SK-N-SH (cell line): ENCODE results near the gene NOD2. TPM values are rescaled to one million over a fixed set of nuclear protein-coding genes. Genes with fewer than 3 reads are reported as not detected.

Experiments used
- CTCF ChIA-PET: fragments of 300-600, 350-600 bp; formaldehyde crosslinking; extraction: SDS; loops from one replicate; lab custom pipeline; 2021; lab: Yijun Ruan, JAX
- POLR2A ChIA-PET: fragments of 350-600 bp; sonication (Branson Sonifier 250); formaldehyde crosslinking; extraction: SDS; loops from one replicate; lab custom pipeline; 2020; ENCODE audit warnings: antibody characterized with exemption, inconsistent platforms; lab: Yijun Ruan, JAX
- DNase-seq: peaks from one replicate; pipeline ENCODE4 v3.0.0; 2012
- H2AFZ ChIP-seq: fragments of 200-600 bp; sonication (generic); 2 replicates; pipeline ENCODE4 v1.8.1; 2016; ENCODE audit warnings: antibody characterized with exemption, mild to moderate bottlenecking, low read depth
- H3F3A ChIP-seq: fragments of 200-600 bp; sonication (generic); replicated peaks from 2 replicates; pipeline ENCODE3; 2016; ENCODE audit warnings: antibody characterized with exemption, mild to moderate bottlenecking; ENCODE audit not compliant: insufficient read depth
- H3K27ac ChIP-seq, 2 experiments: fragments of 200-500 bp in 1 of 2; fragments of 200-600 bp in 1 of 2; sonication (Bioruptor generic) in 1 of 2; sonication (generic), shearing (Covaris generic) in 1 of 2; 2 replicates each; pipeline versions ENCODE4 v1.5.1 to v1.6.1; 2014 to 2016; ENCODE audit warnings: low read depth in 2 of 2, inconsistent platforms in 1 of 2, low read length in 1 of 2, mild to moderate bottlenecking in 1 of 2, mixed read lengths in 1 of 2
- H3K27me3 ChIP-seq: fragments of 200-600 bp; sonication (generic), shearing (Covaris generic); 2 replicates; pipeline ENCODE4 v1.6.1; 2016; ENCODE audit warnings: mixed run types; ENCODE audit not compliant: insufficient read depth
- H3K36me3 ChIP-seq, 2 experiments: fragments of 200-500 bp in 1 of 2; fragments of 200-600 bp in 1 of 2; sonication (Bioruptor generic) in 1 of 2; sonication (generic) in 1 of 2; replicated peaks in 1 of 2; 2 replicates each; pipeline versions ENCODE3 to v1.5.1; 2014 to 2016; ENCODE audit warnings: low read length in 1 of 2, mild to moderate bottlenecking in 1 of 2; ENCODE audit not compliant: insufficient read depth in 2 of 2, control insufficient read depth in 1 of 2
- H3K4me1 ChIP-seq, 2 experiments: fragments of 200-500 bp in 1 of 2; fragments of 200-600 bp in 1 of 2; sonication (Bioruptor generic) in 1 of 2; sonication (generic), shearing (Covaris generic) in 1 of 2; 2 replicates each; pipeline versions ENCODE4 v1.5.1 to v1.6.1; 2014 to 2016; ENCODE audit warnings: low read depth in 1 of 2, low read length in 1 of 2, mixed run types in 1 of 2; ENCODE audit not compliant: insufficient read depth in 2 of 2, control insufficient read depth in 1 of 2
- H3K4me2 ChIP-seq: fragments of 200-600 bp; sonication (generic), shearing (Covaris generic); 2 replicates; pipeline ENCODE4 v1.6.1; 2017; ENCODE audit warnings: mixed run types
- H3K4me3 ChIP-seq, 2 experiments: fragments of 200-500 bp in 1 of 2; fragments of 200-600 bp in 1 of 2; sonication (Bioruptor generic) in 1 of 2; sonication (generic), shearing (Covaris generic) in 1 of 2; 2 replicates each; pipeline versions ENCODE4 v1.5.1 to v1.8.1; 2014 to 2016; ENCODE audit warnings: low read depth in 2 of 2, inconsistent platforms in 1 of 2, low read length in 1 of 2, mild to moderate bottlenecking in 1 of 2, mixed read lengths in 1 of 2, moderate library complexity in 1 of 2
- H3K79me2 ChIP-seq: fragments of 200-600 bp; sonication (generic); 2 replicates; pipeline ENCODE4 v1.8.1; 2017; ENCODE audit warnings: mild to moderate bottlenecking; ENCODE audit not compliant: insufficient read depth
- H3K9ac ChIP-seq: fragments of 200-600 bp; sonication (generic); 2 replicates; pipeline ENCODE4 v1.6.1; 2017; ENCODE audit warnings: mixed run types
- H3K9me2 ChIP-seq: fragments of 200-600 bp; sonication (generic); 2 replicates; pipeline ENCODE4 v1.6.1; 2017; ENCODE audit warnings: mixed run types
- H3K9me3 ChIP-seq: fragments of 200-600 bp; sonication (generic); 2 replicates; pipeline ENCODE4 v1.6.1; 2017; ENCODE audit warnings: mixed run types, mild to moderate bottlenecking, moderate library complexity
- H4K20me1 ChIP-seq: fragments of 200-600 bp; sonication (generic); 2 replicates; pipeline ENCODE4 v1.6.1; 2017; ENCODE audit warnings: mild to moderate bottlenecking, mixed run types; ENCODE audit not compliant: insufficient read depth
- EZH2phosphoT487 ChIP-seq: fragments of 200-600 bp; sonication (generic); IDR thresholded peaks from 2 replicates; pipeline ENCODE4 v1.6.1; 2017; ENCODE audit warnings: low read depth, mixed run types, mild to moderate bottlenecking, antibody characterized with exemption, moderate library complexity, borderline replicate concordance
- GABPA ChIP-seq: IDR thresholded peaks from 2 replicates; pipeline ENCODE4 v1.4.0; 2012; ENCODE audit warnings: low read depth, mild to moderate bottlenecking
- JUND ChIP-seq: IDR thresholded peaks from 2 replicates; pipeline ENCODE4 v1.4.0; 2012
- NFIC ChIP-seq: IDR thresholded peaks from 2 replicates; pipeline ENCODE4 v1.4.0; 2012; ENCODE audit warnings: borderline replicate concordance
- NRF1 ChIP-seq: IDR thresholded peaks from 2 replicates; pipeline ENCODE4 v1.6.1; 2012; ENCODE audit warnings: low read depth, mild to moderate bottlenecking, low read length
- WGBS: methylation state at CpG from one replicate; pipeline ENCODE4 v1.1.6; 2017; ENCODE audit warnings: low lambda C conversion rate; 5-methylcytosine and 5-hydroxymethylcytosine counted together
- polyA plus RNA-seq, 3 experiments: library from polyadenylated mRNA; depleted of rRNA; stranded (reverse); fragments of >200 nt; gene quantifications; 2 replicates each; pipeline ENCODE4 v1.2.3, GENCODE V29; 2012
- TF ChIP-seq, protein P1 (sequence below): IDR thresholded peaks from 2 replicates; pipeline ENCODE4 v1.4.0; 2012; ENCODE audit warnings: low read depth, borderline replicate concordance
- TF ChIP-seq, protein P2 (sequence below): IDR thresholded peaks from 2 replicates; pipeline ENCODE4 v1.6.1; 2012; ENCODE audit warnings: mild to moderate bottlenecking, low read depth, low read length, moderate library complexity
- TF ChIP-seq, protein P3 (sequence below): fragments of 150-350 bp; IDR thresholded peaks from 2 replicates; pipeline ENCODE4 v1.6.1; 2017; ENCODE audit warnings: antibody characterized with exemption, low read length, low read depth, borderline replicate concordance

NOD2 gene
- polyA plus RNA-seq, 1 of the 3 experiments (the other 2 are of a cell fraction), result not detected

DNA sequence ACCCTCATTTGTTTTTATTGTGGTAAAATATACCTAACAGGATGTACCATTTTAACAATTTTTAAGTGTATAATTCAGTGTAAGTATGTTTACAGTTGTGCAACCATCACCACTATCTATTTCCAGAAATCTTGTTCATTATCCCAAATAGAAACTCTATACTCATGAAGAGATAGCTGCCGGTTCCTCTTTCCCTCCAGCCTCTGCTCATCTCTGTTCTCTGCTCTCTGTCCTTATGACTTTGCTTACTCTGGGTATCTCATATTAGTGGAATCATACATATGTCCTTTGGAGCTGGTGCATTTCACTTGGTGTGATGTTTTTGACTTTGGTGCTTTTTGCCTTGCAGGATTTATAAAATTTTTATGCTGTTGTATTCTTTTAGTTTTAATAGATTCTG, 67.9 kb downstream of the NOD2 start:
- Histone ChIP-seq H4K20me1 (no peaks in the 10 kb centered on the region), H3K79me2 (peaks cover 19% of the 10 kb centered on the region; the same call in 1 of the 2 replicates), H3K4me1 (no peaks in the 10 kb centered on the region; a peak in 1 of 4 replicates), H3K9me3 (peaks cover 6% of the 10 kb centered on the region; the same call in 1 of the 2 replicates), H3K27me3 (no peaks in the 10 kb centered on the region), H3F3A (no peaks in the 10 kb centered on the region), H3K27ac (no peak overlapping the region)
- DNase-seq, result no peak
- CTCF ChIA-PET, result no interaction called here
- WGBS, result 91% methylated on average over 1 of the region's 1 CpG
- TF ChIP-seq EZH2phosphoT487, result no peak
- TF ChIP-seq, all 33 proteins: peak for 0
- Histone ChIP-seq H3K36me3 (peaks cover 22 to 37% of the 10 kb centered on the region in 2 experiments), H3K4me2 (no peak overlapping the region), H2AFZ (no peak overlapping the region), H3K9me2 (no peaks in the 10 kb centered on the region), H3K9ac (no peak overlapping the region), H3K4me3 (no peak overlapping the region)
- POLR2A ChIA-PET, result no interaction called here

DNA sequence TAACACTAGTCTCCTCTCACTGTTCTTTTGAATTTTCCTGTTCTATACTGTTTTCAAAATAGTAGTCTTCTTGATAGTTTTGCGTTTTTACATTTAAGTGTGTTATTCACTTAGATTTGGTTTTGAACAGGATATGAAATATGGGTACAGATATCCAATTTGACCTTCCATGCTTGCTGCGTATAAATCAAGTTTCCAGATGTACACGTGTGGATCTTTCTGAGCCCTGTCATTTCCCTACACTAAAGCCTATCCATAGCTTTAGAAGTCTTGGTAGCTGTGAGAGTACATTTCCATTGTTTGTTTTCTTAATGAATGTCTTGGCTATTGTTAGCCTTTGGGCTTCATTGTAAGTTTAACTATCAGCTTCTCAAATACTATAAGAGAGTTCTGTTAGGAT, 68.8 kb downstream of the NOD2 start:
- H2AFZ ChIP-seq, result no peak overlapping the region
- H4K20me1 ChIP-seq, result no peaks in the 10 kb centered on the region
- no peak overlapping the region for H3K4me3 ChIP-seq
- WGBS, result over 99% methylated on average over 3 of the region's 3 CpGs
- ChIA-PET CTCF (interaction anchor here (0.9 to 1.8 kb wide), 2 partner anchors 24 to 85 kb away, joined by 3 read pairs; no protein-coding TSS in a partner anchor), POLR2A (no interaction called here)
- no peak for DNase-seq
- H3K9ac ChIP-seq, result no peak overlapping the region
- H3K79me2 ChIP-seq, result peaks cover 19% of the 10 kb centered on the region; the same call in 1 of the 2 replicates
- H3K27ac ChIP-seq, result no peak overlapping the region
- no peaks in the 10 kb centered on the region for H3K4me1 ChIP-seq
- peaks cover 21 to 43% of the 10 kb centered on the region in 2 experiments for H3K36me3 ChIP-seq
- no peaks in the 10 kb centered on the region for H3K27me3 ChIP-seq
- no peaks in the 10 kb centered on the region for H3K9me2 ChIP-seq
- peaks cover 6% of the 10 kb centered on the region; the same call in 1 of the 2 replicates for H3K9me3 ChIP-seq
- no peak overlapping the region for H3K4me2 ChIP-seq
- TF ChIP-seq GABPA (no peak), NRF1 (no peak), NFIC (no peak), JUND (no peak)
- TF ChIP-seq, protein P1, sequence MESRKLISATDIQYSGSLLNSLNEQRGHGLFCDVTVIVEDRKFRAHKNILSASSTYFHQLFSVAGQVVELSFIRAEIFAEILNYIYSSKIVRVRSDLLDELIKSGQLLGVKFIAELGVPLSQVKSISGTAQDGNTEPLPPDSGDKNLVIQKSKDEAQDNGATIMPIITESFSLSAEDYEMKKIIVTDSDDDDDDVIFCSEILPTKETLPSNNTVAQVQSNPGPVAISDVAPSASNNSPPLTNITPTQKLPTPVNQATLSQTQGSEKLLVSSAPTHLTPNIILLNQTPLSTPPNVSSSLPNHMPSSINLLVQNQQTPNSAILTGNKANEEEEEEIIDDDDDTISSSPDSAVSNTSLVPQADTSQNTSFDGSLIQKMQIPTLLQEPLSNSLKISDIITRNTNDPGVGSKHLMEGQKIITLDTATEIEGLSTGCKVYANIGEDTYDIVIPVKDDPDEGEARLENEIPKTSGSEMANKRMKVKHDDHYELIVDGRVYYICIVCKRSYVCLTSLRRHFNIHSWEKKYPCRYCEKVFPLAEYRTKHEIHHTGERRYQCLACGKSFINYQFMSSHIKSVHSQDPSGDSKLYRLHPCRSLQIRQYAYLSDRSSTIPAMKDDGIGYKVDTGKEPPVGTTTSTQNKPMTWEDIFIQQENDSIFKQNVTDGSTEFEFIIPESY, result no peak
- TF ChIP-seq, protein P2, sequence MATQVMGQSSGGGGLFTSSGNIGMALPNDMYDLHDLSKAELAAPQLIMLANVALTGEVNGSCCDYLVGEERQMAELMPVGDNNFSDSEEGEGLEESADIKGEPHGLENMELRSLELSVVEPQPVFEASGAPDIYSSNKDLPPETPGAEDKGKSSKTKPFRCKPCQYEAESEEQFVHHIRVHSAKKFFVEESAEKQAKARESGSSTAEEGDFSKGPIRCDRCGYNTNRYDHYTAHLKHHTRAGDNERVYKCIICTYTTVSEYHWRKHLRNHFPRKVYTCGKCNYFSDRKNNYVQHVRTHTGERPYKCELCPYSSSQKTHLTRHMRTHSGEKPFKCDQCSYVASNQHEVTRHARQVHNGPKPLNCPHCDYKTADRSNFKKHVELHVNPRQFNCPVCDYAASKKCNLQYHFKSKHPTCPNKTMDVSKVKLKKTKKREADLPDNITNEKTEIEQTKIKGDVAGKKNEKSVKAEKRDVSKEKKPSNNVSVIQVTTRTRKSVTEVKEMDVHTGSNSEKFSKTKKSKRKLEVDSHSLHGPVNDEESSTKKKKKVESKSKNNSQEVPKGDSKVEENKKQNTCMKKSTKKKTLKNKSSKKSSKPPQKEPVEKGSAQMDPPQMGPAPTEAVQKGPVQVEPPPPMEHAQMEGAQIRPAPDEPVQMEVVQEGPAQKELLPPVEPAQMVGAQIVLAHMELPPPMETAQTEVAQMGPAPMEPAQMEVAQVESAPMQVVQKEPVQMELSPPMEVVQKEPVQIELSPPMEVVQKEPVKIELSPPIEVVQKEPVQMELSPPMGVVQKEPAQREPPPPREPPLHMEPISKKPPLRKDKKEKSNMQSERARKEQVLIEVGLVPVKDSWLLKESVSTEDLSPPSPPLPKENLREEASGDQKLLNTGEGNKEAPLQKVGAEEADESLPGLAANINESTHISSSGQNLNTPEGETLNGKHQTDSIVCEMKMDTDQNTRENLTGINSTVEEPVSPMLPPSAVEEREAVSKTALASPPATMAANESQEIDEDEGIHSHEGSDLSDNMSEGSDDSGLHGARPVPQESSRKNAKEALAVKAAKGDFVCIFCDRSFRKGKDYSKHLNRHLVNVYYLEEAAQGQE, result no peak
- TF ChIP-seq, protein P3, sequence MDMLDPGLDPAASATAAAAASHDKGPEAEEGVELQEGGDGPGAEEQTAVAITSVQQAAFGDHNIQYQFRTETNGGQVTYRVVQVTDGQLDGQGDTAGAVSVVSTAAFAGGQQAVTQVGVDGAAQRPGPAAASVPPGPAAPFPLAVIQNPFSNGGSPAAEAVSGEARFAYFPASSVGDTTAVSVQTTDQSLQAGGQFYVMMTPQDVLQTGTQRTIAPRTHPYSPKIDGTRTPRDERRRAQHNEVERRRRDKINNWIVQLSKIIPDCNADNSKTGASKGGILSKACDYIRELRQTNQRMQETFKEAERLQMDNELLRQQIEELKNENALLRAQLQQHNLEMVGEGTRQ, result no peak
- H3F3A ChIP-seq, result no peaks in the 10 kb centered on the region
